PFSK-1 (cell line): ENCODE data around the gene TUNAR.

Source experiments
- FOXP2 ChIP-seq: optimal IDR thresholded peaks from 2 replicates; pipeline ENCODE3; 2011; ENCODE audit warnings: borderline replicate concordance, control low read depth, inconsistent platforms; ENCODE audit not compliant: insufficient read depth; ENCODE audit errors: extremely low read length, extremely low read depth
- POLR2AphosphoS5 ChIP-seq: IDR thresholded peaks from 2 replicates; pipeline ENCODE4 v1.6.1; 2012; ENCODE audit warnings: low read depth, mild to moderate bottlenecking, control low read depth, low read length, moderate library complexity
- SIN3A ChIP-seq: IDR thresholded peaks from 2 replicates; pipeline ENCODE4 v1.6.1; 2012; ENCODE audit warnings: mild to moderate bottlenecking, low read length, moderate library complexity, borderline replicate concordance; ENCODE audit not compliant: insufficient read depth
- TAF1 ChIP-seq: IDR thresholded peaks from 2 replicates; pipeline ENCODE4 v1.6.1; 2012; ENCODE audit warnings: low read length, control low read depth, borderline replicate concordance; ENCODE audit not compliant: insufficient read depth
- TF ChIP-seq, protein P1 (sequence below), 2 experiments: IDR thresholded peaks; 2 replicates each; pipeline versions ENCODE4 v1.6.1 to v1.8.0; 2011 to 2012; ENCODE audit warnings: low read depth in 2 of 2, low read length in 2 of 2, control low read depth in 1 of 2, inconsistent platforms in 1 of 2, mild to moderate bottlenecking in 1 of 2, moderate library complexity in 1 of 2; ENCODE audit not compliant: insufficient read depth in 1 of 2

The TUNAR gene

DNA sequence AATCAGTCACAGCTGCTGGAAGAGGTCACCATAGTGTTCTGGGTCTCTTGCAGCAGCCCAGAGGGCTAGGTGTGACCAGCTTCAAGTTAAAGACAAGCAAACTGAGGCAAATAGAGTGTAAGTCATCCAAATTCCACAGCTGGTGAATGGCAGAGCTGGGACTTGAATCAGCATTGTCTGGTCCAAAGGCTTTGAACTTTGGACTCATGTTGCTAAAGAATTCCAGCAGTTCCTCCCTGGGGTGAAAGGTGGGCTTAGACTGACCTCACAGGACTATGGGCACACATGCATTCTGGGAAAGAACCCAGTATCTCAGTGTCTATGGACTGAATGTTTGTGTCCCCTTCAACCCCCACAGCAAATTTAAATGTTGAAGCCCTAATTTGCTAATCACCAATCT is 54.8 kb downstream of the TUNAR start:
- TF ChIP-seq SIN3A (no peak), FOXP2 (no peak), TAF1 (no peak), POLR2AphosphoS5 (no peak)
- TF ChIP-seq, protein P1, sequence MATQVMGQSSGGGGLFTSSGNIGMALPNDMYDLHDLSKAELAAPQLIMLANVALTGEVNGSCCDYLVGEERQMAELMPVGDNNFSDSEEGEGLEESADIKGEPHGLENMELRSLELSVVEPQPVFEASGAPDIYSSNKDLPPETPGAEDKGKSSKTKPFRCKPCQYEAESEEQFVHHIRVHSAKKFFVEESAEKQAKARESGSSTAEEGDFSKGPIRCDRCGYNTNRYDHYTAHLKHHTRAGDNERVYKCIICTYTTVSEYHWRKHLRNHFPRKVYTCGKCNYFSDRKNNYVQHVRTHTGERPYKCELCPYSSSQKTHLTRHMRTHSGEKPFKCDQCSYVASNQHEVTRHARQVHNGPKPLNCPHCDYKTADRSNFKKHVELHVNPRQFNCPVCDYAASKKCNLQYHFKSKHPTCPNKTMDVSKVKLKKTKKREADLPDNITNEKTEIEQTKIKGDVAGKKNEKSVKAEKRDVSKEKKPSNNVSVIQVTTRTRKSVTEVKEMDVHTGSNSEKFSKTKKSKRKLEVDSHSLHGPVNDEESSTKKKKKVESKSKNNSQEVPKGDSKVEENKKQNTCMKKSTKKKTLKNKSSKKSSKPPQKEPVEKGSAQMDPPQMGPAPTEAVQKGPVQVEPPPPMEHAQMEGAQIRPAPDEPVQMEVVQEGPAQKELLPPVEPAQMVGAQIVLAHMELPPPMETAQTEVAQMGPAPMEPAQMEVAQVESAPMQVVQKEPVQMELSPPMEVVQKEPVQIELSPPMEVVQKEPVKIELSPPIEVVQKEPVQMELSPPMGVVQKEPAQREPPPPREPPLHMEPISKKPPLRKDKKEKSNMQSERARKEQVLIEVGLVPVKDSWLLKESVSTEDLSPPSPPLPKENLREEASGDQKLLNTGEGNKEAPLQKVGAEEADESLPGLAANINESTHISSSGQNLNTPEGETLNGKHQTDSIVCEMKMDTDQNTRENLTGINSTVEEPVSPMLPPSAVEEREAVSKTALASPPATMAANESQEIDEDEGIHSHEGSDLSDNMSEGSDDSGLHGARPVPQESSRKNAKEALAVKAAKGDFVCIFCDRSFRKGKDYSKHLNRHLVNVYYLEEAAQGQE (IDR thresholded peaks at IDR 0.05; ENCODE audit: insufficient read depth in 1 of 2, low read depth in 2 of 2, low read length in 2 of 2), result no peak

DNA sequence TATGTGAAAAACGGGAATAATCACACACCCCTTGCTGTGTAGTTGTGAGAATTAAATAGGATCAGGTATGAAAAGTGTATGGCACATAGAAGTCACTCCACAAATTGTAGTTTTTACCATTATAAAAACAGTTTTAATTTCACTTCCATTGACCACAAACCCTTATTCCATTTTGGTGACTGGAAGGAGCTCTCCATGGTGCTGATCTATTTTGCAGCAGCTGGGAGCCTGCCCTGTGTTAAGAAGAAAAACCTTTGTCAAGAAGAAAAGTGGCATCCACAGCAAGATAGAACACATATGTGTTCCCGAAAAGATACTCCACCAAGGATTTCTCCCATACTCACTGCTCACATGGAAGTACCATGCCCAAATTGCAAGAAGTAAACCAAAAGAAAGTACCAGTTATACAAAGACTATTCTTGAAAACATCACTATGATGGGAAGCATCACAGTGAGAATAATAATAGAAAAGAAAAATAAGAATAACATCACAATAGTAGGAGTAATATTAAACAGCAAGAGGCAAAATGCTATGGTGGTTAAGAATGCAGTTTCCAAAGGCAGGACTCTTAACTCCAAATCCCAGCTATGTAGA is 58.7 kb downstream of the TUNAR start:
- TF ChIP-seq, protein P1 (IDR thresholded peaks at IDR 0.05; ENCODE audit: insufficient read depth in 1 of 2, low read depth in 2 of 2, low read length in 2 of 2), result peak; percentile 72 to 93
- TF ChIP-seq POLR2AphosphoS5, result no peak

DNA sequence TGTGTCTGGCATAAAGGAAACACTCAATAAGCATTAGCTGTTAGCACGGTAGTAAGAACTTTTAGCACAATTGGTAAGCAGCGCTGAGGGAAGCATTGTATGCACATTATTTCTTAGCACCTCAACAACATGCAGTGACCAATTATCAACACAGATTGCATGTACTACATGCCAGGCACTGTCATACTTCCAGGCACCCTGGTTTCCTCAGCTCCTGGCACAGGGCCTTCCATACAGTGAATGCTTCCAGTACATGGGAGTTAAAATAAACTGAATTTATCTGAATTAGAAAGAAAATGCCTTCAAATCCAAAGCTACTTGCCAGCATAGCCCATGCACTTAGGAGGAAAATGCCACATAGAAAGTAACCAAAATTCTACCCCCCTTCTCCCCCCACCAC is 59.4 kb downstream of the TUNAR start:
- TF ChIP-seq POLR2AphosphoS5, result no peak
- TF ChIP-seq SIN3A, result no peak
- TF ChIP-seq, protein P1 (IDR thresholded peaks at IDR 0.05; ENCODE audit: insufficient read depth in 1 of 2, low read depth in 2 of 2, low read length in 2 of 2), result no peak
- no peak for TF ChIP-seq TAF1
- TF ChIP-seq FOXP2, result no peak

DNA sequence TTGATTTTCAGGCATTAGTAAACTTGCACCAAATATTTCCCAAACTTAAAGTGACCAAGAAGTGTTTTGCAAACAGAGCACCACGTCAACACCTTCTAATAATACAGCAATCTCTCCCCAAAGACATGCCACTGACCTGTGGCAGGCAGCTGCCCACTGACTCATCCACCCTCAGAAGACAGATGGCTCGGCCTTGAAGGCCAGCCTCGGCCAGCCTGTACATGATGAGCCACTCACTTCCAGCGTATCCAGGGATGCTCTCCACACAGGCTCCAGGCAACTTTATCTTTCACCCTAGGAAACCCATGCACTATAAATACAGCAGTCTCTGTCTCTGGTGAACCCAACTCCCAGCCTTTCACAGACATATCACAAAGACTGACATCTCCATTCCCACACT is 62.7 kb downstream of the TUNAR start:
- TF ChIP-seq, protein P1 (IDR thresholded peaks at IDR 0.05; ENCODE audit: insufficient read depth in 1 of 2, low read depth in 2 of 2, low read length in 2 of 2), result no peak
- TF ChIP-seq TAF1, result no peak
- no peak for TF ChIP-seq FOXP2
- TF ChIP-seq SIN3A, result no peak
- TF ChIP-seq POLR2AphosphoS5, result no peak

DNA sequence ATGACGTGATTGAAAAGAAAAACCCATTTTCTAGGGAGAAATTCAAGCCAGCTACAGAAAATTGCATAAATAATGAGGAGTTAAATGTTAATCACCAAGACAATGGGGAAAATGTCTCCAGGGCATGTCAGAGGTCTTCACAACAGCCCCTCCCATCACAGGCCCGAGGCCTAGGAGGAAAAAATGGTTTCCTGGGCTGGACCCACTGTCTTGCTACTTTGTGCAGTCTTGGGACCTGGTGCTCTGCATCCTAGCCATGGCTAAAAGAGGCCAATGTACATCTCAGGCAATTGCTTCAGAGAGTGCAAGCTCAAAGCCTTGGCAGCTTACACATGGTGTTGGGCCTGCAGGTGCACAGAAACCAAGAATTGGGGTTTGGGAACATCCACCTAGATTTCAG is 65.3 kb downstream of the TUNAR start:
- TF ChIP-seq TAF1 (no peak), POLR2AphosphoS5 (no peak), FOXP2 (no peak), SIN3A (no peak)
- TF ChIP-seq, protein P1 (IDR thresholded peaks at IDR 0.05; ENCODE audit: insufficient read depth in 1 of 2, low read depth in 2 of 2, low read length in 2 of 2), result no peak
